ENCODE results near the gene TFAP2A.

The TFAP2A gene

DNA sequence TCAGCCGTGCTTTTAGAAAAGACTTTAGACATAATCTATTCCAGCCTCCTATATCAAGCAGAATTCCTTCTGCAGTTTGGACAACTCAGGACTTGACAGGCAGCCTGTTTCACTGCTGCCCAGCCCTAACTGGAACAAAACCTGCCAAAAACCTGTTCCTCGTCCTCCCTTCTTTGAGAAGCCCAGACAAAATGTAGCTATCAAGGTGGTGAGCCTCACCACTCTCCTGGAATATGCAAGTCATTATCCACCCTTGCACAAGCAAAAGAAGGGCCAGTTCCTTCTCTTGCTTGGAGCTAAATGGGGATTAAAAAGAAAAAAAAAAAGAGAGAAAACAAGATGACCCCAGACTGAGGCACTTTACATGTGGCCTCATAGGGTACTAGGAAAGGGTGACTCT is 64.2 kb downstream of the TFAP2A start:
- DNase-seq (ENCODE audit: extremely low spot score), result no peak
- TF ChIP-seq L3MBTL2 (conservative IDR thresholded peaks at IDR 0.05), result no peak
- TF ChIP-seq FOXK2 (IDR thresholded peaks at IDR 0.05), result no peak
- no peak for TF ChIP-seq ZNF384 (IDR thresholded peaks at IDR 0.05)
- no peak for TF ChIP-seq BHLHE40 (IDR thresholded peaks at IDR 0.05; ENCODE audit: borderline replicate concordance)
- TF ChIP-seq SP1 (IDR thresholded peaks at IDR 0.05), result no peak
- no peak for TF ChIP-seq FOXM1 (IDR thresholded peaks at IDR 0.05; ENCODE audit: borderline replicate concordance)
- no peak for TF ChIP-seq ELF4 (IDR thresholded peaks at IDR 0.05)
- TF ChIP-seq NFRKB (IDR thresholded peaks at IDR 0.05), result no peak
- TF ChIP-seq CTBP1 (IDR thresholded peaks at IDR 0.05; ENCODE audit: borderline replicate concordance), result no peak
- CTCF ChIA-PET, result no interaction called here
- POLR2A ChIA-PET, result no interaction called here

GRCh38 chr6:10347561-10348327 is 67.1 kb downstream of the TFAP2A start:
- no peak for DNase-seq (ENCODE audit: extremely low spot score)
- ChIA-PET CTCF (no interaction called here), POLR2A (no interaction called here)
- TF ChIP-seq ARNT (IDR thresholded peaks at IDR 0.05), result no peak
- no peak for TF ChIP-seq NFRKB (IDR thresholded peaks at IDR 0.05)
- no peak for TF ChIP-seq SUZ12 (IDR thresholded peaks at IDR 0.05)
- TF ChIP-seq FOXM1 (IDR thresholded peaks at IDR 0.05; ENCODE audit: borderline replicate concordance), result no peak
- no peak for TF ChIP-seq TARDBP (IDR thresholded peaks at IDR 0.05)
- TF ChIP-seq FOXA1 (IDR thresholded peaks at IDR 0.05), result no peak
- TF ChIP-seq ELF4 (IDR thresholded peaks at IDR 0.05), result no peak
- TF ChIP-seq, protein P1, sequence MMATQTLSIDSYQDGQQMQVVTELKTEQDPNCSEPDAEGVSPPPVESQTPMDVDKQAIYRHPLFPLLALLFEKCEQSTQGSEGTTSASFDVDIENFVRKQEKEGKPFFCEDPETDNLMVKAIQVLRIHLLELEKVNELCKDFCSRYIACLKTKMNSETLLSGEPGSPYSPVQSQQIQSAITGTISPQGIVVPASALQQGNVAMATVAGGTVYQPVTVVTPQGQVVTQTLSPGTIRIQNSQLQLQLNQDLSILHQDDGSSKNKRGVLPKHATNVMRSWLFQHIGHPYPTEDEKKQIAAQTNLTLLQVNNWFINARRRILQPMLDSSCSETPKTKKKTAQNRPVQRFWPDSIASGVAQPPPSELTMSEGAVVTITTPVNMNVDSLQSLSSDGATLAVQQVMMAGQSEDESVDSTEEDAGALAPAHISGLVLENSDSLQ (IDR thresholded peaks at IDR 0.05), result no peak
- no peak for TF ChIP-seq BHLHE40 (IDR thresholded peaks at IDR 0.05; ENCODE audit: borderline replicate concordance)
- TF ChIP-seq SP1 (IDR thresholded peaks at IDR 0.05), result no peak
- no peak for TF ChIP-seq CTBP1 (IDR thresholded peaks at IDR 0.05; ENCODE audit: borderline replicate concordance)
- no peak for TF ChIP-seq ZNF384 (IDR thresholded peaks at IDR 0.05)
- no peak for TF ChIP-seq L3MBTL2 (conservative IDR thresholded peaks at IDR 0.05)
- no peak for TF ChIP-seq HDGF (IDR thresholded peaks at IDR 0.05; ENCODE audit: borderline replicate concordance)
- no peak for TF ChIP-seq FOXK2 (IDR thresholded peaks at IDR 0.05)
